Skeletal muscle satellite cell (primary cell): ENCODE results near the gene MTCL1.

Experiments
- H3K27me3 ChIP-seq: 2 replicates; pipeline ENCODE4 v1.7.0; 2013; ENCODE audit warnings: low read length; ENCODE audit not compliant: control insufficient read depth, insufficient read depth
- H3K36me3 ChIP-seq: 2 replicates; pipeline ENCODE4 v1.7.0; 2013; ENCODE audit warnings: mild to moderate bottlenecking, control low read depth, low read length; ENCODE audit not compliant: insufficient read depth
- H3K4me1 ChIP-seq: 2 replicates; pipeline ENCODE4 v1.7.0; 2013; ENCODE audit warnings: low read length; ENCODE audit not compliant: control insufficient read depth, insufficient read depth
- H3K4me2 ChIP-seq: 2 replicates; pipeline ENCODE4 v1.7.0; 2013; ENCODE audit warnings: mild to moderate bottlenecking, low read length
- H3K4me3 ChIP-seq: 2 replicates; pipeline ENCODE4 v1.7.0; 2013; ENCODE audit warnings: low read length
- H3K9ac ChIP-seq: 2 replicates; pipeline ENCODE4 v1.7.0; 2013; ENCODE audit warnings: mild to moderate bottlenecking, low read depth, low read length, moderate library complexity
- H3K9me3 ChIP-seq: replicated peaks from 2 replicates; pipeline ENCODE4 v1.7.0; 2013; ENCODE audit warnings: mild to moderate bottlenecking, control low read depth, low read length

Gene MTCL1

DNA sequence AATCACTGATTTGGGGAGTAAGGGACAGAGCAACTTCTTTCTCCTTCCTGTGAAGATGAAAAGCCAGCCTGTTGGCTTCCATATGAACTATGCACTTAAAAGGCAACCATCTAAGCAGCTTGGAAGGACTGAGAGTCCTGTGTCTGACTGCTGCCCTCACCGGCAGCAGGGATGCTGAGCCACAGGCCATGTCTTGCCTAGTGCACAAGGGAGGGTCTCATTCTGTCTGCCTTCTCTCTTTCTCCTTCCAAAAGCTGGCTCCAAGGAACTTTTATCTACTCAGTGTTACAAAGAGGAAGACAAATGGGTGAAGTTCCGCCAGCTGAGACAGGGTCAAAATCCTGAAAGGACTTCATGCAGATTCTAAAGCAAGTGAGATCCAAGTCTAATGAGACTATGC is 146.3 kb downstream of the MTCL1 start:
- Histone ChIP-seq H3K9ac (no peak overlapping the region), H3K4me2 (no peak overlapping the region), H3K9me3 (no peaks in the 10 kb centered on the region), H3K36me3 (no peaks in the 10 kb centered on the region), H3K4me1 (no peaks in the 10 kb centered on the region), H3K4me3 (no peak overlapping the region), H3K27me3 (peaks cover 3% of the 10 kb centered on the region)

DNA sequence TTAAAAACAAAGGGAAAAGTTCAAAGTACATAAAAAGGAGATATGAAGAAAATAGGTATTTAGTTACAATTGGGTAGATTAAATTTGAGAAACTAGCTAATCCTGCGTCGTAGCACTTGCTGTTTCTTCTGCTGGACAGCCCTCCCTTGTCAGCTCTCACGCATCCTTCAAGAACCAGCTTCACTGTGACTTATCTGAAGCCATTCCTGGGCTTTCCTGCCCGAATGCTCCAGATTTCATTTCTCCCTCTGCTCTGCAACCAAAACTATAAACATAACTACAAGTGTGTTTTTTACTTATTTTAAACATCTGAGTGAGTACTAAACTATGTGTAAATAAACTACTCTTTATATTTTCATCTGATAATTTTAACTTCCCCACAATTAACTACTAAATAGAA is 149.2 kb downstream of the MTCL1 start:
- Histone ChIP-seq H3K4me3 (no peak overlapping the region), H3K4me1 (peaks cover 2% of the 10 kb centered on the region), H3K36me3 (no peaks in the 10 kb centered on the region), H3K9me3 (no peaks in the 10 kb centered on the region), H3K4me2 (no peak overlapping the region), H3K27me3 (peaks cover 3% of the 10 kb centered on the region), H3K9ac (no peak overlapping the region)

DNA sequence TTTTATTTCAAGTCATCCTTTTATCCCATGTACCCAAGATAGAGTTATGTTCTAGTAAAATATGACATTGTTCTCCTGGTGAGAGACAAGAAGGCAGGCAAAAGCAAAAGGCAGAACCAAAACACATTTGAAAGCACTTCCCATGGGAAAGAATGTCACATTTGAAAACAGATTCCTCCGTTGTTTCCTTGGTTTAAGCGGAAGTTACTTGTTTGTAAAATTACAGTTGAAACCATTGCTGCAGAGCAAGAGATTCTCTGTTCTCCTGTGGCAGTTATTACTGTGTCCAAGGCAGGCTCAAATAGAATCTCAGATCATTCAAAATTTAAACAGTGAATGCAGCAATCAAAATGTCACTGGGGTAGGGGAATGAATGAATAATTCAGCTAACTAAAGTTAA is 149.6 kb downstream of the MTCL1 start:
- no peak overlapping the region for H3K9ac ChIP-seq
- H3K4me3 ChIP-seq = no peak overlapping the region
- no peaks in the 10 kb centered on the region for H3K36me3 ChIP-seq
- no peaks in the 10 kb centered on the region for H3K9me3 ChIP-seq
- peaks cover 3% of the 10 kb centered on the region for H3K27me3 ChIP-seq
- peaks cover 2% of the 10 kb centered on the region for H3K4me1 ChIP-seq
- H3K4me2 ChIP-seq = no peak overlapping the region

DNA sequence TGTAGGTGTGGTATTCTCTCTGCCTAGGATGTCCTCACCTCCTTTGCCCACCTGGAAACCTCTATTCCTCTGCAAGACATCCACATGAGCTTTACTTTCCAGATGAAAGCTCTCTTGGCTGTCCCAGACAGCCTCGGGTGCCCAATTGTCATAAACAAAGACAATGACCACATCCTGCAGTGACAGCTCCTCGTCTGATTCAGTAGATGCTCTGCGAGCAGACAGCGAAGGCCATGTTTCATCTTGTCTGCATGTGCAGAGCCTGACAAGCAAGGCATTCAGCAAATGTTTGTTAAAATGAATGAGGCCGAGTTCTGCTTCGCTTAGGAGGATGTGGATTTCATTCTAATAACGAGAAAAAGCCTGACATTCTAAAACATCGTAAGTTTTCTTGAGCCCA is 150.9 kb downstream of the MTCL1 start:
- Histone ChIP-seq H3K27me3 (peaks cover 3% of the 10 kb centered on the region), H3K9me3 (no peaks in the 10 kb centered on the region), H3K9ac (no peak overlapping the region), H3K4me2 (no peak overlapping the region), H3K4me1 (peaks cover 2% of the 10 kb centered on the region), H3K4me3 (no peak overlapping the region), H3K36me3 (no peaks in the 10 kb centered on the region)

DNA sequence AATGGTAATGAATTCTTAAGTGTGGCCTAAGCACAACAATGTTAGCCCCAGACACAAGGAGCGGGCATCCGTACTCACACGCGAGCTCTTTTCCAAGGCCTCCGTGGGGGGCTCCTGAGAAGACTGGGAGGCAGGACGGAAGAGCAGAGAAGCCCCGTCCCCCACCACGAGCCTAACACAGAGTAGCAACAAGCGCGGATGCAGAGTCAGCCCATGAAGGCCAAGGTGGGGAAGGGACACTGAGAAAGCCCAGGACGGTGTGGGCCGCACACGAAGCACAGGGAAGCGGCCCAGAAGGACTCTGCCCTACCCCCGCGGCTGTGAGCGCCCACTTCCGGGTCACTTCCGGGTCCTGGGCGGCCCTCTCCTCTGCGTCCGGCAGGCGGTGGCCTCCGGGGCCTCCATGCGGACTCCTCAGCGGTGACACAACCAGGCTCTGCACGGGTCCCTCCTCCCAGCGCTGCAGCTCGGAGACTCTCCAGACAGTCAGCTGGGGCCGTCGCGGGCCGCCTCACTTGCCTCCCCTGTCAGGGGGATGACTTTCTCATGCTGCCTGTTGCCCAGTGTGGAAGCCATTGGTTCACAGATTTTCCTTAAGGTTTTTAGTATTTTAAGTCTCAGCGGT is 151.5 kb downstream of the MTCL1 start:
- no peak overlapping the region for H3K4me3 ChIP-seq
- H3K27me3 ChIP-seq = peaks cover 3% of the 10 kb centered on the region
- no peaks in the 10 kb centered on the region for H3K36me3 ChIP-seq
- no peak overlapping the region for H3K4me2 ChIP-seq
- peaks cover 2% of the 10 kb centered on the region for H3K4me1 ChIP-seq
- H3K9me3 ChIP-seq = no peaks in the 10 kb centered on the region
- no peak overlapping the region for H3K9ac ChIP-seq

DNA sequence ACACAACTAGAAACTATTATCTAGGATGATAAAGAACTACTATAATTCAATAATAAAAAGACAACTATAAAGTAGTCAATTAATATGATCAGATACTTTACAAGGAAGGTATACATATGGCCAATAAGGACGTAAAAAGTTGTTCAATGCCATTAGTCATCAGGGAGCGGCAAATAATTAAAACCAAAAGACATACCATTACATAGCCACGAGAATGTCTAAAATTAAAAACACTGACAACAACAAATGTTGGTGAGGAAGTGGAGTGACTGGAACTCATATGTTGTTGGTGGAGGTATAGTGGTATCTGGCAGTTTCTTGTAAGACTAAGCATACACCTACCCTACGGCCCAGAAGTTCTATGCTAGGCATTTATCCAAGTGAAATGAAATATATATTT is 152.4 kb downstream of the MTCL1 start:
- peaks cover 4% of the 10 kb centered on the region for H3K27me3 ChIP-seq
- peaks cover 2% of the 10 kb centered on the region for H3K4me1 ChIP-seq
- no peaks in the 10 kb centered on the region for H3K9me3 ChIP-seq
- no peaks in the 10 kb centered on the region for H3K36me3 ChIP-seq
- no peak overlapping the region for H3K9ac ChIP-seq
- no peak overlapping the region for H3K4me2 ChIP-seq
- no peak overlapping the region for H3K4me3 ChIP-seq

DNA sequence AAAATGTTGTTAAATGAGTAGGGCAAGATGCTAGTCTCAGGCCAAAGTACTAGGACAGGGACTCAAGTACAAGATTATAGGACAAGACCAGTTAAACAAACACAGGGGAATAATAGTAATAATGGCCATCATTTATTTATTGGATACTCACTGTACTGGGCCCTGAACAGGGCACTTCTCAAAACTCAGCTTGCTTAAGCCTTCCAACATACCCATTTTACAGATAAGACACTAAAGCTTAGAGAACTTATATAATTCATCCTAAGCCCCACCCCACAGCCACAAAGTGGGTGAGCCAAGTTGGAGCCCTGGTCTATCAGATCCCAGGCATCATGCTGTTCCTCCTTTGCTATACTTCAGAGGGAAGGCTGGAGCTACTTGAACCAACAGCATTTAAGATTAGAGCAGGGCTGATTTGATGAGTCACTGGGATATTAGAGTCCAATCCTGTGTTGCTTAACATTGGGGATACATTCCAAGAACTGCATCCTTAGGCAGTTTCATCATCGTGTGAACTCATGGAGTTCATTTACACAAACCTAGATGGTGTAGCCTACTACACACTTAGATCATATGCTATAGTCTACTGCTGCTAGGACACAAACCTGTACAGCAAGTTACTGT is 153.6 kb downstream of the MTCL1 start:
- no peak overlapping the region for H3K4me3 ChIP-seq
- H3K9ac ChIP-seq = no peak overlapping the region
- peaks cover 2% of the 10 kb centered on the region for H3K4me1 ChIP-seq
- H3K36me3 ChIP-seq = no peaks in the 10 kb centered on the region
- no peak overlapping the region for H3K4me2 ChIP-seq
- H3K27me3 ChIP-seq = peaks cover 4% of the 10 kb centered on the region
- H3K9me3 ChIP-seq = no peaks in the 10 kb centered on the region

DNA sequence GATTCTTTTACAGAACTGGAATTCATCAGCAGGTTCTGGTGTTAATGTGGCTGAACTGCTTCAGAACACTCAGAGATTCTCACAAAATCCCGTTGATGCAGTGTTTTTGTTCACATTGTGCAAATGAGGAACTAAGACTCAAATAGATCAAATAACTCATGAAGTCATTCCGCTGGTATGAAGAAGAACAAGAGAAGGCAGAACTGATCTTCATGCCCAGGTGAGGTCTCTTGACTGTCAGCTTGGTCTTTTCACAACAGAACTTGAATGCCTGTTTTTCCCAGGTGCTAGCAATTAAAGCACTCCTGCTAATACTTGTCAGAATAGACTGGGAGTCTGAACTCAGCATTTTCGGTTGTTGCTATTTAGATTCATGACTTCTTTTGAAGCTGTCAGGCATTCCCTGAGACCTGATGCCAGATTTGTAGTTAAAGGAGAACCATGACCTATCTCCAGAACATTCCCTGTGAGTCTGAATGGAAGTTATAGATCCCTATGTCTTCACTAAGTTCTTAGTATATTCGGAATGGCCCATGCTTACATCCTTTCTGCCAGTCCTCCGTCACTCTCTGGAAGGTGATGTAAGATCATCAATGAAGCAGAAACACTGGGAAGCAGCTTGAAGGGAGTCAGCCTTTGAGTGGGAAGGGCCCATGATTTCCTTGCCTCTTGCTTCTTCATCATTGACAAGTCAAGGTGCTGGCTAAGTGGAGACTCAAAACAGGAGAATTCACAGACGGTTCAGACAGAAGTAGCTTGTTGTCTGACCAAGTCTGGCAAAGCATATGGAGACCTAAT is 155.7 kb downstream of the MTCL1 start:
- no peaks in the 10 kb centered on the region for H3K36me3 ChIP-seq
- no peak overlapping the region for H3K9ac ChIP-seq
- peaks cover 2% of the 10 kb centered on the region for H3K4me1 ChIP-seq
- no peaks in the 10 kb centered on the region for H3K9me3 ChIP-seq
- H3K4me3 ChIP-seq = no peak overlapping the region
- no peak overlapping the region for H3K4me2 ChIP-seq
- peaks cover 4% of the 10 kb centered on the region for H3K27me3 ChIP-seq

DNA sequence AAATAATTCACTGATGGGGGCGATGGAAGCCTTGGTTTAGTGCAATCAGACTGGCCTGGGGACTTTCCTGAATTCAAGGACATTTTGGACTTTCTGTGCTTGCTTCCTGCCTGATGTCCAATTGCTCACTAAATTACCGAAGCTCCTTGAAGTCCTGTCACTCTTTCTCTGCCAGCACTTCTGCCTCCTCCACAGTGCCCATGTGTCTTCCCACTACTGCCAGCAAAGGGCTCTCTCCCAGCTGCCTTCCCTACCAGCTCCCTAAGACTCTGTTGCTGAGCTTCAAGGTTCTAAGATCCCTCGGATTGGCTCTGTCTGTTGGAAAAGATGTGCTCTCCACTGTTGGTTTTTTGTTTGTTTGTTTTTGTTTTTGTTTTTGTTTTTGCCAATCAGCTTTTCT is 158.1 kb downstream of the MTCL1 start:
- Histone ChIP-seq H3K4me1 (peaks cover 2% of the 10 kb centered on the region), H3K9ac (no peak overlapping the region), H3K4me3 (no peak overlapping the region), H3K4me2 (no peak overlapping the region), H3K36me3 (no peaks in the 10 kb centered on the region), H3K27me3 (peaks cover 4% of the 10 kb centered on the region), H3K9me3 (no peaks in the 10 kb centered on the region)

DNA sequence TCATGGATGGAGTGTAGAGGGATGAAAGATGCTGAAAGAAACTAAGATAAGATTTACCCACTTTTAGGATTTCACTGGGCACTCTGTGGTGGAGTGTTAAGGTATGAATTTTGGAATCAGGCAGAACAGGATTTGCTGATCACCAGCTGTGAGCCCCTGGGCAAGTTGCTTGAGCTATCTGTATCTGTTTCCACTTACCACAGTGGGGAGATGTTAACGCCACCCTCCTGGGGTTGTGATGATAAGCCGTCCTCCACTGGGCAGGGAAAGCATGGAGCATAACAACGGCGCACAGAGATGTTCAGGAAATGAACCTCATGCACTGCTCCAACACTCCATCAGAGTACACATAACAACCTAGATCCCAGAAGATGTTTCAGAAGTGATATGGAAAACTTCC is 160.6 kb downstream of the MTCL1 start:
- Histone ChIP-seq H3K4me3 (no peak overlapping the region), H3K27me3 (peaks cover 4% of the 10 kb centered on the region), H3K9me3 (no peaks in the 10 kb centered on the region), H3K4me2 (no peak overlapping the region), H3K36me3 (no peaks in the 10 kb centered on the region), H3K4me1 (no peaks in the 10 kb centered on the region), H3K9ac (no peak overlapping the region)

DNA sequence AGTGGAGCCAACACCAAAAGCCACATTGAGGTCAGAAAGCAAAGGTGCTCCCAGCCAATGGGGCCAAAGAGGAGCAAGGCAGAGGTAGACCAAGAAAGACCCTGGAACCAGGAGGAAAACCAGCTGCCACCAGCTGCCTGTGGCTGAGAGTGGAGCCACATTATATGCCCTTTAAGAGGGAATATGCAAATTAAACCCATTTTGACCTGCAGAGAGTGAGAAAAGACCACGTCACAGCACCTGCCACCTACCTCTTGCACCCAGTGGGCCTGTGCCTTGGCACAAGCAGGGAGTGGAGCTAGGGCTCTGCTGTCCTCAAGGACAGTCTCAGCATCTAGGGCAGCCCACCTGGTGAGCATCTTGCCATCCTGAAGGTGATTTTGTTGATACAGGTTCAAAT is 161.3 kb downstream of the MTCL1 start:
- Histone ChIP-seq H3K27me3 (peaks cover 3% of the 10 kb centered on the region), H3K4me3 (no peak overlapping the region), H3K4me1 (no peaks in the 10 kb centered on the region), H3K36me3 (no peaks in the 10 kb centered on the region), H3K9me3 (no peaks in the 10 kb centered on the region), H3K9ac (no peak overlapping the region), H3K4me2 (no peak overlapping the region)
